Epidermal melanocyte (primary cell): ENCODE data around the gene SVIL.
A peak's percentile ranks its signal among the peaks of the same experiment; 100 is the strongest.
"Not testable (repeated sequence)": the region's sequence is repeated elsewhere in the genome, so short reads cannot be mapped to it uniquely, and the experiment has no call there.

ENCODE experiments used
- DNase-seq: peaks from one replicate; pipeline ENCODE4 v3.0.0; 2011; ENCODE audit warnings: low spot score; ENCODE audit not compliant: insufficient read length

SVIL gene

DNA sequence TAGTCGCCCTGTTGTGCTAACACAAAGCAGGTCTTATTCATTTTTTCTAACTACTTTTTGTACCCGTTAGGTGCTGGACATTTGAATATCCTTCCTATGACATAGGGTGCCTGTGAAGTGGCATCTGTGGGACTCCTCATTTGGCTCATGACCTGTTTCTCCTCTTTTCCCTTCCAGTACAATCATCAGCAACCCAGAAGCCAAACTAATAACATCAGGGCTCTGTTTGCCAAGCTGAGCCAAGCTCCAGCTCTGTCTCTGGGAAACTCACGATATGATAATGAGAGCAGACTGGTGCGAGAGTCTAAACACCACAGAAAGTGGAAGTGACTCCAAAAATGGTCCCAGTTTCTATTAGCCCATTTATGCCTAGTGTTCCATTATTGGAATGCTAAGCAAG is 92.0 kb downstream of the SVIL start:
- no peak for DNase-seq

DNA sequence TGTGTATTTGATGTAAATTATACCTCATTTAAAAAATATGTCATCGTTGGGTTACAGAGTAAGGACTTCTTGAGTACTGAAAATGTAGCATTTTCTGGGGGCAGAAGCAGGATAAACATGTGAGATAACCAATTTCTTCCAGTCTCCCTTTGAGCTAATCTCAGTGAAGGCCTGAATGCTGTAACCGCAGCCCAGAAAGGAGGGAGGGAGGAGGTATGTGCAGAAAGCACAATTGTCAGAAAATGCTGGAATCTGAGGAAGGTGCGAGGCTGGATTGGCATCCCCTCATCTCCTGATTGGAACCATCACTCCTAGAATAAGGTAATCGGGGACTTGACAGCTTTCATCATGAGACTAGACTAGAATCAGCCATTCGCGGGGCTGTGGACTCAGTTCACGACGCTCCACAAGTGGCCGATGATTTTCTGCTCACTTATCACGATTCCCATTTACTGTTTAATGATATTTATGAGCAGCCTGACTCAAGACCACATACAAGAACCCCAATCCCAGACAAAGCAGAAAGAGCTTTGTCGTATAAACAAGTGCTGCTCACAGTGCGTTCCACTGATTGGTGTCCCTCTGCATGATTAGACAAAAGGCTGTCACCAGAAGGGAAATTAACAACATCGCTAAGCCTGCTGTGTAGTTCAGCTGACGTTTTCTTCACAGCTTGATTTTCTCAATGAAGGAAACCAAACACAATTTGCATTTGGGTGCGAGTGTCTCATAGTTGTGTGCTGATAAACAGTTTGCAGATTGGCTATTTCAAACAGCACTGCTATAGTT is 93.2 kb downstream of the SVIL start:
- no peak for DNase-seq

DNA sequence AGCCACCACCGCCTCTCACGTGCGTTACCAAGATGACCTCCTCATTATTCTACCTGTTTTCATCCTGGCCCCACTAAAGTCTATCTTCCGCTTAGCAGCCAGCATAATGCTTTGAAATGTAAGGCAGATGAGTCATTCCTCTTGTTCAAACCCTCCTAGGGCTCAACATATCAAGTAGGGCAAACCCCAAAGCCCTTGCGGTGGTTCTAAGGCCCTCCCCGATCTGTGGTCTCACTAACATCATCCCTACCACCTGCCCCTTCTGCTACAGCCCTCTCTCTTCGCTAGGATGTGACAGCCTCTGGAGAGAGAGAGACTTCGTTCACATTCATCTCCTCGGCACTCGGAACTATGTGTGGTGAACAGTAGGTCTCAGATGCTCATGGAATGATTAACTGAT is 94.8 kb downstream of the SVIL start:
- no peak for DNase-seq

DNA sequence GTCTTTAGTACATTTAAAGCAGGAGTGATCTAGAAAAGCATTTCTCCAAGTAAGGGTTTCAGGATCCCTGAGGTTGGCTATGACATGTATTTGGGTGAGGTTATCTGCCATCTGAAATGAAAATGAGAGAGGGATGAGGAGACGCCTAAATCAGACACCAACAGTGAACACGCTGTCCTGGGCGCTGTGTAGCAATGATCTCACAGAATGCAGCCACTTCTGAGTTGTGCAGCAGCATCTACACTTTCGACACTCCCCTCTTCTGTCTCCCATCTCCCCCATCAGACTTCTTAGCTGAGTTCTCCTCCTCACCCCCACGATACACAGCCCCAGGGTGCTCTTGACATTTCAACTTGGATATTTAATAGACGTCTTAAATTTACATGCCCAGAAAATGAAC is 95.4 kb downstream of the SVIL start:
- no peak for DNase-seq

DNA sequence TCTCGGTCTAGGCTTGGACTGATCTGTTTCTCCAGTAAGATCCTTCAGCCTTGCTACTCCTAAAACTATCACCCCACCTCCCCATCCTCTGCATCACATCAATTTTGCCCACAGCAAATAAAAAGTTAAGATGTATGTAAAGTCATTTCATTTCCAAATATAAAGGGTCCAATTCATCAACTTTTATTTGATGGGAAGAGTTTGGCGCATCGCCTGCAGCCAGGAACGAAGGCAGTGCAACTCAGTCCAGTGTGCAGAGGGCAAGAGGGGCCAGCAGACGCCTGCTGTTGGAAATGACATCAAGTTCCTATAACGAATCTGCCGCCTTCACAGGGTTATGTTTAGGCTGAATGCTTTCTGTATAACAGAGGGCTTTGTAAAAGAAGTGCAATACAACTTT is 97.0 kb downstream of the SVIL start:
- no peak for DNase-seq

DNA sequence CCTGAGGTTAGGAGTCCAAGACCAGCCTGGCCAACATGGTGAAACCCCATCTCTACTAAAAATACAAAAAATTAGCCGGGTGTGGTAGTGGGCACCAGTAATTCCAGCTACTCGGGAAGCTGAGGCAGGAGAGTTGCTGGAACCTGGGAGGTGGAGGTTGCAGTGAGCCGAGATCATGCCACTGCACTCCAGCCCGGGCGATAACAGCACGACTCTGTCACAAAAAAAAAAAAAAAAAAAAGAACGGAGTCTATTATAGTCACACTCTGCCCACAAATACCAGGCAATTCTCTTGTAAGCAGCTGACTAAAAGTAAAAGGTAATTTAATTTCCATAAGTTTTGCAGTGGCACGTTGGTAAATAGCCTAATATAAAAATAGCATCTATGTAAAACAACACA is 98.1 kb downstream of the SVIL start:
- not testable (repeated sequence) for DNase-seq

DNA sequence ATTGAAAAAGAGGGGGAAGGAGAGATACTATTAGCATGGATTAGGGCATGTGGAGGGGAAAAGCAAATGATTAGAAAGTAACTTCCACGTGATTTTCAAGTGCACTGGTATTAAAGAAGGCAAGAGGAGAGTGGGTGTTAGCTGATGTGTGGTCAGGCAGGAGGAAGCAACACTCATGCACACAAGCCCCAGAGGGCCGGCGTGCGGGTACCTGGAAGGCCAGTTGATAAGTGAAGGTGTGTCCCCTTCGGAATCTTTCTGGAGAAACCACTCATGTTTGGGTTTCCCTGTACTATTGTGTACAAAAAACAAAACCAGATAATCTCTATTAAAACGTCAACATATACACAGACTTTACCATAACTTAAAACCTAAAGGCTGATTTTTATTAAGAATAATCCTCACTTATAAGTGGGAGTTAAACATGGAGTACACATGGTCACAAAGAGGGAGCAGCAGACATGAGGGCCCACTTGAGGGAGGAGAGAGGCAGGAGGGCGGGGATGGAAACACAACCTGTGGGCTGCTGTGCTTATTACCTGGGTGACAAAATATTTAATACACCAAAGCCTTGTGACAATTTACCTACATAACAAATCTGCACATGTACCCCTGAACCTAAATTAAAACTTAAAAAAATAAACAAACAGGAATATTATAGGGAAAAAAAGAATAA is 98.9 kb downstream of the SVIL start:
- DNase-seq: no peak

DNA sequence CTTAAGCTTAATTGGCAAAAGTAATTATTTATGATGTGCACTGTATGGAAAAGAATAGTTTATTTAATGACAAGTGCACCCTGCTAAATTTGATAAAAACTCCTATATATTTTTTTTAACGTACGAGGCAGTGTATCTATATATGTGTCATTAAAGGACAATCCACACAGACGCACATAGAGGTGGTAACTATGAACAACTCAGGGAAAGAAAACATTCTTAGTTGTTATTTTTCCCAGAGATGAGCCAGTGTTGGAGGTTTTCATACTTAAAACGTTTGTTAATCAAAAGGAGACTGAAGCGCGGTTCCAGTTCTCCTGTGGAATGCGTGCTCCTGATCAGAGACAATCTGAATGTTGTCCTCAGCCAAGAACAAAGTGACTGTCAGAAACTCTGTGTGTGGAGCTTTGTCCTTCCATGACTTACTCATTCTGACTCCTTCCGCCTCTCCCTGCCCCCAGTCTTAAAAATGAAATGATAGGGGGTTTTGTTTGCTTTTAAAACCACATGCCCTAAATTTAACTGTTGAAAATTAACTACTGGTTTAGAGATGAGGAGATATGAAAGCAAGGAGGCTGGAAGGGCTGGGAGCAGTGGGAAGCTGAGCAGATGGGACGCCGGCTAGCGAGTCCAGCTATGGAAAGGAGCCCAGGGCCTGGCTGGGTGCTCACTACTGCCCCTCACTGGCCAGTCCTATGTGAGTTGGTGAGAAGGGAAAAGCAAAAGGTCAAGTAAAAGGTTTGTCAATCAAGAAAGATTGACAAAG is 99.6 kb downstream of the SVIL start:
- DNase-seq: peak; percentile 77

DNA sequence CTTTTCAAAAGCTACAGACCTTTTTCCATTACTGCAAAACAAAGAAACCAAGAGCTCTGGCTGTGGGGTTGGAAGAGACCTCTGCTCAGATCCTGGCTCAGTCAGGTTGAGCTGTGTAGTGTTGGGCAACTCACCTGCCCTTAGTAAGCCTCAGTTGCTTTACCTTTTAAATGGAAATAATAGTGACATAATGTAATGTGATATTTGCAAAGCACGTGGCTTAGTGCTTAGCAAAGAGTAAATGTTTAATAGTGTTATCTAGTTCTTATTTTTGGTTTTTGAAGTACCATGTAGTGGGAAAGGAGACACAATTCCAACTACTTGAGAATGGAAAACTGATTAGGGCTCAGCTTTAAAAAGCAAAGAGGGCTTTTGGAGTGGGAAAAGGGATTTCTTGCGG is 100.2 kb downstream of the SVIL start:
- no peak for DNase-seq

DNA sequence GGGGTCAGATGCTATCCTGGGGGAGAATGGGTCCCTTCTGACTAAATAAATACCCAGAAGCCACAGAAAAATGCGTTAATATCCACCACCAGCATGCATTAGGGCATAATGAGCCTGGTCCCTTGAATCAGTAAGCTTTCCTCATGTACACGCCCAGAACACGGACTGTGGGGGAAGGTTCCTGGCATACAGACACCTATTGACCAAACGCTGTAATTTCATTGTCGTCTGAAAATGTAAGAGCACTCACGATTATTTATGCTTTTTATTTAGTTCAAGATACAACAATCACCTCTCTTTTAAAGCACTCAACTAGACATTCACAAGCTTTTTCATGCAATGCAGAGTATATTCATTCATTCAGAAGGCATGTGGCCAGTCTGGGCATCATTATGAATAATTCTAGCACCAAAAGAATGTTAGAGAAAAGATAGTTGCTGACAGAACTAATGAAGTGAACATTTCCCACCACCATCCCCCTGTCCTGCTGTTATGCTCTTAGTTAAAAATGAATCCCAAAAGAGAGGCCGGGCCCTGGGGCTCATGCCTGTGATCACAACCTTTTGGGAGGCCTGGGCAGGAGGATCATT is 101.0 kb downstream of the SVIL start:
- DNase-seq: no peak

DNA sequence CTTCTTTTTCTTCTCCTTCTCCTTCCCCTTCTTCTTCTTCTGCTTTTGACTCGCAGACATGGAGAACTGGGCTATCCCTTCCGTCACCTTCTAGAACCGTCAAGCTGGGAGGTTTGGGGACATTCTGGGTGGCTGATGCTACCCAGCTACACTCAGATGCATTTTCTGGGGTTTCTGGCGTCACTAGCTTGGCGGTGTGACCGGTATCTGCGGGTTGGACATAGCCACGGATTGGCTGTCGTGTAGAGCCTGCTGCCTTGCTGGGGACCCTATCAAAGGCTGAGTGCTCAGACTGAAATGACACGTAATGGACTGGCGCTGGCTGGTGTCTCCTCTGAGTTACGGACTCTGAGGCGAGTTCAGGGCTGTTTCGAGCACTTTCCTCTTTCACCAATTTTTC is 101.7 kb downstream of the SVIL start:
- DNase-seq: no peak

DNA sequence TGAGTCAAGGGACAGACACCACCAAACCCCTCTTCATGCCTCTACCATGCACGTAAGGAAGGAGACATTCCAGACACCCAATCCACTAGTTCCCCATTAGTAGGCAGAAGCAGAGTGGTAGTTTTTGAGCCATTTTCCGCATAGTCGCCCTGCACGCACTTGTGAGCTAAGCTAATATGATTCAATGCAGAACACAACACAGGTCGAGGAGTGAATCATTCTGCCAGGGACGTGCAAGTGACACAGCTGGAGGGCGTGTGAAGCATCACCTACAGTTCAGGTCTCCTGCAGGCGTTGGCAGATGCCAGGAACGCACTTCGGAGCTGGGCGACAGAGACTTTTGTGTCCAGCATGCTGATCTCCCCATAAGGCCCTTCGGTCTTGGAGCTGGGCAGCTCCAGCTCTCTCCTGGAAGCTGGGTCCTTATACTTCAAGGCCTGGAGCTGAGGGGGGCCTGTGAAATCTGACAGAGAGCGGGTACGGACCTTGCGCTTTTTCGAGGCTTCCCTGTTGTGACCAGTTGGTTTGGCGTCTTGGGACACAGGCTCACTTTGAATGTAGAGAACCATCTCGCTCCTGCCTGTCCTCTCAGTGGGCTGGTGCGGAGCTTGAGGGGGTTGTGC is 102.4 kb downstream of the SVIL start:
- DNase-seq: no peak

DNA sequence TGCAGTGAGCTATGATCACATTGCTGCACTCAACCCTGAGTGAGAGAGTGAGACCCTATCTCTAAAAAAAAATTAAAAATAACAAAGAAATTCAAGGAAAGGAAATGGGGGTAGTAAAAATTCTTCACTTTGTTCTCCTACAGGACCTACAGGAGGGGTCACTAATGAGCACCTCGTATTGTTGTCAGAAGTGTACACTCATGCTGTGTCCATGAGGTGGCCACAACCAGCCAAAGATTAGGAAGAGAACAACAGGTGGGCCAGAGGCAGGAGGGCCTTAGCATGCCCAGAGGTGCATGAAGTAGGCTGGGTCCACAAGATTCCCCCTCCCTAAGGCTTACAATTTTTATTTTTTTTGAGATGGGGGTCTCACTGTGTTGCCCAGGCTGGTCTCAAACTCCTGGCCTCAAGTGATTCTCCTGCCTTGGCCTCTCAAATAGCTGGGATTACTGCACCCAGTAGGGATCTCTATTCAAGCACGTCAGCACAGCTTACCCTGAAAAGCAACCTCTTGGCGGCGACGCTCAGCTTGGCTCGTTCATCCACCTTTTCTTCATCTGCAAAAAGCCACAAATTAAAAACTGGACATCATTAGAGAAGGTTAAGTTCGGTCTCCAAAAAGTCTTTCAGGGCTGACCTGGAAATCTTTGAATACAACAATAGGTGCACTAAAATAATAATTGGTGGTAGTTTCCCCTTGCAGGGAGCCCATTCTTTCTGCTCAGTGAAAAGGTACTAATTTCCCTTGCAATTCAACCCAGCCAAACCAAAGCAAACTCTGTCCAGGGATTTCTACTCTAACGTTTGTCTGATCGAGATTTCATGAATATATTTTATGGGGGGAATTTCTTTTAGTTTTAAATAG is 104.4 kb downstream of the SVIL start:
- no peak for DNase-seq

DNA sequence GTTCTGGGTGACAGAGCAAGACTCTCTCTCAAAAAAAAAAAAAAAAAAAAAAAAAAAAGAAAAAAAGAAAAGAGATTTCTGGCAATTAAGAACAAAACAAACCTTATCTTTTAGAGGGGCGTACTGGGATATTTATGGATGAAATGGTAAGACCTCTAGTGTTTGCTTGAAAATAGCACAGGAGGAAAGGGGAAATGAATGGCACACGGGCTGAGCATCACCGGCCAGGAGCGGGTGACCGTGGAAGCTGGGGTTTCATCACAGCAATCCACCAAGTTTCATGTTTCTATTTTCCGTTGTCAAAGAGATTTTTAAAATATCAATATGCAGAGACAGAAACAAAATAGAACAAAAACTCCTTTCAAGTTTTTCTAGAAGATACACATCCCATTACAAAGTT is 105.6 kb downstream of the SVIL start:
- DNase-seq: no peak

DNA sequence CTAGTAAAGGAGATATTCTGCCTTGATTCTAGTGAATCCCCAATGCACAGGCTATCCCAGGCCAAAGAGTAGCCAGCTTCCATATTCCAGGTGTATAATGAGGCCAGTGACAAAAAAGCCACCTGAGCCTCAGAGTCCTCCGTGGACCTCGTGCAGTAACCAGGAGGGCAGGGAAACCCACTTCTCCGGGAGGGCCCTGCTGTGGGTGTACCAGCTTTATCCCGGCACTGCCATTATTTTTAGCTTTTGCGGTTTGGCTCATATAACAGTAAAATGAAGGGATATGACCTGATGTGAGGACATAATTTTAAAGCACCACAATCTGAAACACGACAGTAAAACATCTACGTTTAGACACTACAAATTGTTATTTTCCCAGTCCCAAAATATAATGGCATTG is 109.0 kb downstream of the SVIL start:
- DNase-seq: no peak

DNA sequence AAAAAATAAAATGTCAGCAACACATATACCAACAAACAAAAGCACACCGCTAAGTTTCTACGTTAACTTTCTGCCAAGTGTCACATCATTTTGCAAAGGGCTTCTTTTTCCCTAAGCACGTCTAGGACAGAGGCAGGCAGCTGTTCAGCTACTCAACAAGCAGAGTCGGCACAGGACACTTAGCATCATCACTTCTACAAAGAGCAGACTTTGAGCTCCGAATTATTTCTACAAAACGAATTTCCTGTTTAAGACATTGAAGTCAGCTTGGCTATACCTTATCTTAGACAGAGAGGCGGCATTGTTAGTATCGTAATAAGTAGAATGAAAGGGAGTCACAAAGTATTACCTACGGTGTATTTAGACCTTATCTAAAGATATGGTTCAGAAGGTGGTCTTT is 110.1 kb downstream of the SVIL start:
- no peak for DNase-seq

DNA sequence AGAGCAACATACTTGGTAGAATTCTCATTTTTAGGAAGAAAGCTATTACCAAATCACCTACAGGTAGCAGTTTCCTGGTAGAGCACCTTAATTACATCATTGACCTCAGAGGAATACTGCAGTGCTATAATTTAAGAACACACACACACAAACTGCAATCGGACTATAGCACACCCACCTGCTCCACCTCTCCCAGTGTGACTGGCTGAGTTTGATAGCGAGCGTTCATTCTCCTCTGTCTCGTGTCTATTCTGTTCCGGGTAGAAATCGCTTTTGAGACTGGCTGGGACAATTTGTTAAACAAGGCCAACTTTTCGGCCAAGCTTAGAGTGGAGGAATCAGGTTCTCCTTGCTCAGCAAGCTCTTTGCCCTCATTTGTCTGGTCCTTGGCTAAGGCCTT is 110.5 kb downstream of the SVIL start:
- no peak for DNase-seq

DNA sequence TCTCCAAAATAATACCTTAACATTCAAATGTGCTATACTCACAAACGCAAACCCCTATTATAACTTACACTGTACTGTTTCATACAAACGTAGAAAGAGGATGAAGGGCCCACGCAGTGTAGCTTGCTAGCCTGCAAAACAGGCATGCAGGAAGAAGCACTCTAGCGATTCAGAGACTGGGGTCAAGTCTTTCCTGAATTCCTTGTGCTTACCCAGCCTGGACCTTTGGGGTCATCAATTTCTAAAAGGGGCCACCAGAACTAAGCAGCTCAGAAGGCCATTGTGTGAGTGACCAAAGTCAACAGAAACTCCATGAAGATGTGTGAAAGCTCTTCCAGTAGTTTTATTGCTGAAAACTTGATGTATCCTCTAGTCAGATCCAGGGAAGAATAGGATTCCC is 111.9 kb downstream of the SVIL start:
- DNase-seq: no peak

DNA sequence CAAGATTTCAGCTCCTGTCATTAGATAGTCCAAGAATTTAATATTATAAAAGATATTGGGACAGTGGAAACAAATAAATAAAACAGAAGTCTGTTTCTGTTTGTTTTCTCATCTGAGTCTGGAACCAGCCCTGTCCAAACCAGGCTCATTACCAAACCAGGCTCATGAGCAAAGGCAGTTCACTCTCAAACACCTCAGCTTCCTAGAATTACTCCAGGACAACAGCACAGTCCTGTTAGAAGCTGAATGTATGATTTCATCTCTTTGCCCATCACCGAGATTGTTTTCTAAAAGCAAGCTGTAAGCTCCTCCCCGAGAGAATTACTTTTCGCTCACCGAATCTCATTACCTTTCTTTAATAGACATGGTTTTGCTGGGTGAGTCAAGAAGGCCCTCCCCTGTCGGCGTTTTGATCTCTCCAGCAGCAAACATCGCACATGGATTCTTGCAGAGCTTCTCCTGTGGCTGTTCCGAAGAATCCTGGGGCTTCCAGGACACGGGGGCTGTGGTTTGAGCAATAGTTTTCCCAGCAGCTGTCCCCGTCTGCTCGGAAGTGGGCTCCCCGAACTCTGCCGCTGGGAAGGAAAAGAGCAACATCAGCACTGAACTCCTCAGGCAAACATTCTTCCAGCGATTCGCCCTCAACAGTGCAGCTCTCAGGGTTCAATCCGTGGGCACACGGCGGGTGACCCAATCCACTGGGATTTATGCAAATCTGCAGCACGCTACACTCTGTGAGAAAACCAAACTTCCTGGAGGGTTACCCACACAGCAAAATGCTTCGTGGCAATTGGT is 112.5 kb downstream of the SVIL start:
- DNase-seq: no peak

DNA sequence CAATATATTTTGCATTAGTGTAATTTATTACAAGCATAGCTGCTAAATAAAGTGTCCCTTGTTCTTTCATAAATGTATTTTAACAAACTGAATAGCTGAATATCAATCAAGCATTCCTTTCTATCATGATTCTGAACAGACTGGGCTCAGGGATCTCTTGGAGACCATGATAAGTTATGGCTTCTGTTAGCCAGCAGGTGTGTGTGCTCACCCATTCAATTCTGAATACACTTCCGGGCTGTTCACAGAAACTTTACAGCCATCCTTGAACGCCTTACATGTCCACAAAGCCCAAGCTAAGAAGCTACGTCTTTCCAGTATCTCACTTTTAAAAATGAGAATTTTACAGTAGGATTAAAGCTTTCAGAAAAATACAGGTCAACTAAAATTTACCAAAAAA is 115.1 kb downstream of the SVIL start:
- no peak for DNase-seq
